ENCODE measurements around the gene NEBL. TPM values are rescaled to one million over a fixed set of nuclear protein-coding genes. Genes with fewer than 3 reads are reported as not detected.

The NEBL gene
- total RNA-seq, 1 experiment from 2014 or later = 0.66 TPM

GRCh38 chr10:20769481-20769880, 127.6 kb downstream of the NEBL start:
- H3K27me3 ChIP-seq (replicated peaks) = no peaks in the 10 kb centered on the region
- H3K9me3 ChIP-seq (replicated peaks) = no peaks in the 10 kb centered on the region
- DNase-seq (ENCODE audit: low read depth in 1 of 2, low spot score in 2 of 2) = no peak
- H3K27ac ChIP-seq = no peak overlapping the region
- H3K4me1 ChIP-seq (replicated peaks) = no peaks in the 10 kb centered on the region
- no peaks in the 10 kb centered on the region for H3K36me3 ChIP-seq
- H3K4me3 ChIP-seq = no peak overlapping the region

GRCh38 chr10:20768843-20769242, 128.3 kb downstream of the NEBL start:
- no peak for DNase-seq (ENCODE audit: low read depth in 1 of 2, low spot score in 2 of 2)
- no peaks in the 10 kb centered on the region for H3K4me1 ChIP-seq (replicated peaks)

GRCh38 chr10:20767028-20767427, 130.1 kb downstream of the NEBL start:
- Histone ChIP-seq H3K36me3 (no peaks in the 10 kb centered on the region), H3K27ac (no peak overlapping the region), H3K4me3 (no peak overlapping the region), H3K9me3 (replicated peaks) (0 out of 2 replicates have a peak, but pooled peaks cover 3% of the 10 kb centered on the region), H3K4me1 (replicated peaks) (no peaks in the 10 kb centered on the region), H3K27me3 (replicated peaks) (no peaks in the 10 kb centered on the region)
- no peak for DNase-seq (ENCODE audit: low read depth in 1 of 2, low spot score in 2 of 2)

More at GRCh38 chr10:20768843-20769242, 128.3 kb downstream of the NEBL start:
- Histone ChIP-seq H3K27ac (no peak overlapping the region), H3K4me3 (no peak overlapping the region), H3K27me3 (replicated peaks) (no peaks in the 10 kb centered on the region), H3K9me3 (replicated peaks) (no peaks in the 10 kb centered on the region), H3K36me3 (no peaks in the 10 kb centered on the region)

- H3K36me3 ChIP-seq = no peaks in the 10 kb centered on the region
- DNase-seq (ENCODE audit: low read depth in 1 of 2, low spot score in 2 of 2) = no peak
Observed at GRCh38 chr10:20765066-20765465, 132.0 kb downstream of the NEBL start.

DNA sequence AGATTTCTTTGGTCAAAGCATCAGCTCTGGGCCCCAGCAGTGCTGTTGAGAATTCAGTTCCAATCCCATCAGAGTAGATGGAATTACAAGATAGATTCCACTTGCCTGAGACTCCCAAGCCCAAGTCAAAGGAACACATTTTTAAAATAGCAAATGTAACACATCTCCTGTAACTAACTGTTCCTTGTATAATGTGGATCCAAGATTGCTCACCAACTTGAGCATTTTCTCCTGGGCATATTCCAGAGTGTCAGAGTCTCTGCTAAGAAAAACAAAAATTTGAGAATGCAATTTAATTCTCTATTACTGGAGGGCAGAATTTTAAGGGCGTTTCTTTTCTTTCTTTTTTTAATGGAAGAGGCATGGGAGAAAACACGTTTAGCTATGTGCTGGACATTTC, 136.7 kb downstream of the NEBL start:
- Histone ChIP-seq H3K4me1 (replicated peaks) (no peaks in the 10 kb centered on the region), H3K9me3 (replicated peaks) (0 out of 2 replicates have a peak, but pooled peaks cover 6% of the 10 kb centered on the region), H3K27ac (no peak overlapping the region), H3K4me3 (no peak overlapping the region), H3K36me3 (no peaks in the 10 kb centered on the region), H3K27me3 (replicated peaks) (no peaks in the 10 kb centered on the region)
- DNase-seq (ENCODE audit: low read depth in 1 of 2, low spot score in 2 of 2) = no peak

More at GRCh38 chr10:20765066-20765465, 132.0 kb downstream of the NEBL start:
- Histone ChIP-seq H3K27ac (no peak overlapping the region), H3K4me3 (no peak overlapping the region), H3K9me3 (replicated peaks) (0 out of 2 replicates have a peak, but pooled peaks cover 3% of the 10 kb centered on the region), H3K27me3 (replicated peaks) (no peaks in the 10 kb centered on the region), H3K4me1 (replicated peaks) (no peaks in the 10 kb centered on the region)

DNA sequence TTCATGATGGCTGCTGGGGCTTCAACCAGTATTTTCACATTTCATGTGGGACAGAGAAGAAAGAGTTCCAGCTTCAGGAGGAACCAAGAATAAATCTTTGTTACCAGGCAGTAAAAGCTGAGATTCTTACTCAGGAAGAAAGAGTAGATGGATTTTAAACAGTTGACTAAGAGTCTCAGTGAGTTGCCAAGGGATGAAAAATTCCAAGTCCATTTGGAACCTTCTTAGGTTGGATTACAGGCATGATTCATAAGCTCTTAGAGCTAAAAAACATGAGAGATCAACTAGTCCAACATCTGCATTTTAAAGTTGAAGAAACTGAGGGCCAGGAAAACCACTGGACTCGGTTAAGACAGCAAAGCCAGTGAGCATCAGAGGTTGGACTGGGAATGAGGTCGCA, 148.6 kb downstream of the NEBL start:
- Histone ChIP-seq H3K36me3 (no peaks in the 10 kb centered on the region), H3K27ac (no peak overlapping the region), H3K9me3 (replicated peaks) (peaks cover 19% of the 10 kb centered on the region), H3K4me1 (replicated peaks) (no peaks in the 10 kb centered on the region), H3K27me3 (replicated peaks) (no peaks in the 10 kb centered on the region), H3K4me3 (no peak overlapping the region)
- no peak for DNase-seq (ENCODE audit: low read depth in 1 of 2, low spot score in 2 of 2)

DNA sequence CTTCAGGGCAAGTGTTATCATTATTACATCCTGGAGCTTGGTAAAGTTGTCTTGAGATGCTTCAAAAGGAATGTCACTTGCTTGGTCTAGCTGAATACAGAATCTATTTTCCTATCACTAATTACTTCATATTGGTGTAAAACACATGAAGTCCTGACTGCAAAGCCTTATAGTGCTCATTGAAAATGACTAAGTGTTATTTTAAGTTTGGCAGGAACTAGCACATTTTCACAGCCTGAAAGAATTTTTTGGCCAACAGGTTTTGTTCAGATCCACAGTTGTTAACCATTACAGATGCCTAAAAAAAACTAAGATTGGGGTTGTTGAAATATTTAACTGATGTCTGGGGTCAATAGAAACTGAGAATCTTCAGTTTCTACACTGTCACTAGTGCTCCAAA, 149.3 kb downstream of the NEBL start:
- no peaks in the 10 kb centered on the region for H3K36me3 ChIP-seq
- DNase-seq (ENCODE audit: low read depth in 1 of 2, low spot score in 2 of 2) = no peak

GRCh38 chr10:20746856-20747255, 150.3 kb downstream of the NEBL start:
- DNase-seq (ENCODE audit: low read depth in 1 of 2, low spot score in 2 of 2) = no peak
- Histone ChIP-seq H3K27ac (no peak overlapping the region), H3K27me3 (replicated peaks) (no peaks in the 10 kb centered on the region), H3K4me1 (replicated peaks) (no peaks in the 10 kb centered on the region), H3K36me3 (no peaks in the 10 kb centered on the region), H3K4me3 (no peak overlapping the region), H3K9me3 (replicated peaks) (peaks cover 19% of the 10 kb centered on the region)

More for the DNA sequence above, 149.3 kb downstream of the NEBL start:
- Histone ChIP-seq H3K27ac (no peak overlapping the region), H3K4me1 (replicated peaks) (no peaks in the 10 kb centered on the region), H3K9me3 (replicated peaks) (peaks cover 19% of the 10 kb centered on the region), H3K4me3 (no peak overlapping the region), H3K27me3 (replicated peaks) (no peaks in the 10 kb centered on the region)

GRCh38 chr10:20745556-20746375, 151.3 kb downstream of the NEBL start:
- Histone ChIP-seq H3K9me3 (replicated peaks) (peaks cover 23% of the 10 kb centered on the region), H3K27me3 (replicated peaks) (no peaks in the 10 kb centered on the region), H3K27ac (no peak overlapping the region), H3K4me3 (no peak overlapping the region), H3K36me3 (no peaks in the 10 kb centered on the region), H3K4me1 (replicated peaks) (no peaks in the 10 kb centered on the region)
- no peak for DNase-seq (ENCODE audit: low read depth in 1 of 2, low spot score in 2 of 2)

- no peaks in the 10 kb centered on the region for H3K4me1 ChIP-seq (replicated peaks)
- DNase-seq (ENCODE audit: low read depth in 1 of 2, low spot score in 2 of 2) = no peak
Observed at GRCh38 chr10:20744821-20745220, 152.3 kb downstream of the NEBL start.

DNA sequence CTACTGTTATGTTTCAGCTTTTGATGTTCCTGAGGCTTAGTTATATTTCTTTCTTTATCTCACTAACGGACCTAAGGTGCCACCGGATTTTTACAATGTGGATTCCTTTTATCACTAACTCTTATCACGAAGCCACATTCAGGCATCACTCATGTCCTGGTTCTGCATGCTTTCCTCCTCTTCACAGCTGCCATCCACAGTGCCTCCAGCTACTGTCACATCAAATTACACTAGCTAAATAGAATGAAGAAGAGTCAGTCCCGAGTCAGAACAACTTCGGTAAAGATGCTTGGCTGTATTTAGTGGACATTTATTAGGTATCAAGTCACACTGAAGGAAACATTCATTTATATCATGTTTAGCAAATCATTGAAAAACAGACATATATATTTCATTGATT, 153.2 kb downstream of the NEBL start:
- Histone ChIP-seq H3K27me3 (replicated peaks) (no peaks in the 10 kb centered on the region), H3K36me3 (no peaks in the 10 kb centered on the region)

More at GRCh38 chr10:20744821-20745220, 152.3 kb downstream of the NEBL start:
- no peak overlapping the region for H3K4me3 ChIP-seq
- no peak overlapping the region for H3K27ac ChIP-seq
- no peaks in the 10 kb centered on the region for H3K27me3 ChIP-seq (replicated peaks)
- H3K36me3 ChIP-seq = no peaks in the 10 kb centered on the region
- peaks cover 16% of the 10 kb centered on the region for H3K9me3 ChIP-seq (replicated peaks)

DNA sequence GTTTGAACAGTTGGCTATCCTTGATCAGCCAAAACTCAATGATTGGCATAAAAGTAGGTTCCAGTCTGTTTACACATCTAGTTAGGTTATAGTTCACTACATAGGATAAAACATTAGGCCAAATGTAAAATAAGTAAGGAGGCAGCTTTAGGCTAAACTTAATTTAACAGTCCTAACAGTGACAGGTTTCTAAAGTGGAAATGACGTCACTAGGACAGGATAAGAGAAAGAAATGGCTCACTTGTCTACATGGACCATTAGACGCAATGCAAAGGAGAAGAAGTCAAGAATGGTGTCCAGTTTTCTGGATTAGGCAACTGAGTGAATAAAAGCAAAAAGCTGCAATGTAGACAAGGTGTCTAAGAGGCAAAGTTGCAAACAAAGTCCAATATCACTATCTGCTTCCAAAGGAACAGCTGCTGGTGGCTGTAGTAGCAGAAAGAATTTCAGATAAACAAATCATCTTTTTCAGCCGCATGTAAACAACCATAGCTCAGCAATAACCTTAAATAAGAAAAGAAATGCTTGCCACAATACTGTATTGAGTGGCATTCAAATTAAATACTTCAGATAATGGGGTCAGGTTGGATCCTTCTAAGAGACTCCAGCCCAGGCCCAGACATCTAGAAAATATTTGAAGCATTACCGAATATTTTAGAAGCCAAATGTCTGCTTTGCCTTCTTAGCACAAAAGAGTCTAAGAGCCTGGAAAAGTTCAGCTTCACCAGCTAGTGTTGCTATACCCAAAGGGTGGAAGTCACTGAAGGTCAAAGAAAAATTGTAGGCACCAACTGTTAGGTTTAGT, 154.2 kb downstream of the NEBL start:
- DNase-seq (ENCODE audit: low read depth in 1 of 2, low spot score in 2 of 2) = no peak
- H3K27ac ChIP-seq = no peak overlapping the region
- no peaks in the 10 kb centered on the region; the same call in 1 of the 2 replicates for H3K27me3 ChIP-seq (replicated peaks)
- no peaks in the 10 kb centered on the region for H3K36me3 ChIP-seq
- peaks cover 10% of the 10 kb centered on the region; the same call in 1 of the 2 replicates for H3K9me3 ChIP-seq (replicated peaks)
- H3K4me1 ChIP-seq (replicated peaks) = no peaks in the 10 kb centered on the region
- H3K4me3 ChIP-seq = no peak overlapping the region

More for the DNA sequence above, 153.2 kb downstream of the NEBL start:
- Histone ChIP-seq H3K9me3 (replicated peaks) (peaks cover 10% of the 10 kb centered on the region; the same call in 1 of the 2 replicates), H3K27ac (no peak overlapping the region), H3K4me3 (no peak overlapping the region), H3K4me1 (replicated peaks) (no peaks in the 10 kb centered on the region)
- DNase-seq (ENCODE audit: low read depth in 1 of 2, low spot score in 2 of 2) = no peak

DNA sequence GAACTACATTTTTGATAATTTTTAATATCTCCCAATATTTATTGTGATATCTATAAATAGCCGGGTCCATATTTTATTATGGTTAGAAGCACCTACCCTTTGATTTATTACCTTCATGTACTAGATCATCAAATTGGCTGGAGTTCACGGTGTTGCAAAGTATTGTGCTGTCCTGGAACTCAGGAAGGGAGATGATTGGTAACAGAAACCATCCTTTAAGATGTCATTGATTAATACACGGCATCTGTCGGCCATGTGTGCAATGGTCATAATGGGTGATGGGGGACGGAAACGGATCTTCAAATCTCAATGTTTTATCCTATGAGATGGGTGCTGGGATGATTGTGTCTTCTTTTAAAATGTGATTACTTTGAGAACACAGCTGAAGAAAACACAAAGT, 157.0 kb downstream of the NEBL start:
- Histone ChIP-seq H3K36me3 (no peaks in the 10 kb centered on the region), H3K4me1 (replicated peaks) (no peaks in the 10 kb centered on the region), H3K9me3 (replicated peaks) (peaks cover 10% of the 10 kb centered on the region; the same call in 1 of the 2 replicates), H3K27ac (no peak overlapping the region), H3K4me3 (no peak overlapping the region), H3K27me3 (replicated peaks) (no peaks in the 10 kb centered on the region; the same call in 1 of the 2 replicates)
- no peak for DNase-seq (ENCODE audit: low read depth in 1 of 2, low spot score in 2 of 2)

DNA sequence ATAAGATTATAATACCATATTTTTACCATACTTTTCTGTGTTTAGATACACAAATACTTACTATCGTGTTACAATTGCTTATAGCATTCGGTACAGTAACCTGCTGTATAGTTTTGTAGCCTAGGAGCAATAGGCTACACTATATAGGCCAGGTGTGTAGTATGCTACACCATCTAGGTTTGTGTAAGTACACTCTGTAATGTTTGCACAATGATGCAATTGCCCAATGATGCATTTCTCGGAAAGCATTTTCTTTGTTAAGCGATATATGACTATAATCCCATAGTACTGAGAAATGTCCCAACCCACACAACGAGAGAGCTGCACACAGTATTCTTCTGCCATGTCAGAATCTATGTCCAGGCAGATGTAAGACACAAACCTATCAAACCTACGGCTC, 160.0 kb downstream of the NEBL start:
- Histone ChIP-seq H3K27ac (no peak overlapping the region), H3K4me1 (replicated peaks) (no peaks in the 10 kb centered on the region), H3K36me3 (no peaks in the 10 kb centered on the region), H3K9me3 (replicated peaks) (peaks cover 5% of the 10 kb centered on the region; the same call in 1 of the 2 replicates), H3K4me3 (no peak overlapping the region), H3K27me3 (replicated peaks) (no peaks in the 10 kb centered on the region; the same call in 1 of the 2 replicates)
- no peak for DNase-seq (ENCODE audit: low read depth in 1 of 2, low spot score in 2 of 2)
